NCI-H2081 (cell line): ENCODE results near the gene CCNL2.
"Not testable (repeated sequence)": the region's sequence is repeated elsewhere in the genome, so short reads cannot be mapped to it uniquely, and the experiment has no call there.

Source experiments
- DNase-seq, 2 experiments: peaks; one replicate each; lab custom pipeline; 2025; lab: John Stamatoyannopoulos, UW

CCNL2 gene

GRCh38 chr1:1399187-1399871 lies at the start of gene CCNL2:
Gene CCNL2 (minus strand): TSS chr1:1399335. CDS start chr1:1399306, 29 bp downstream.
- peak; percentile 97 for DNase-seq

- DNase-seq, result not testable (repeated sequence)
These were observed 47.5 kb upstream of the CCNL2 start for GRCh38 chr1:1446631-1447030.

- DNase-seq, result no peak
These were observed 43.1 kb upstream of the CCNL2 start for GRCh38 chr1:1442069-1442770.

- DNase-seq, result no peak
These were observed 42.1 kb upstream of the CCNL2 start for GRCh38 chr1:1441002-1441888.

GRCh38 chr1:1440262-1441001 lies 41.3 kb upstream of the CCNL2 start:
- no peak for DNase-seq

- no peak for DNase-seq
These were observed 40.6 kb upstream of the CCNL2 start for GRCh38 chr1:1439546-1440261.

GRCh38 chr1:1438531-1439381 lies 39.6 kb upstream of the CCNL2 start:
- no peak for DNase-seq

- DNase-seq, result no peak
These were observed 38.8 kb upstream of the CCNL2 start for GRCh38 chr1:1437904-1438376.

- DNase-seq, result no peak
These were observed 38.1 kb upstream of the CCNL2 start for GRCh38 chr1:1437033-1437903.

- no peak for DNase-seq
These were observed 37.5 kb upstream of the CCNL2 start for GRCh38 chr1:1436630-1437032.

GRCh38 chr1:1435911-1436629 lies 36.9 kb upstream of the CCNL2 start:
- DNase-seq, result no peak

GRCh38 chr1:1435106-1435903 lies 36.2 kb upstream of the CCNL2 start, which contains the start of gene VWA1:
Gene VWA1 (plus strand): TSS chr1:1435690. CDS start chr1:1435749, 59 bp downstream.
- peak; percentile 42 to 49 for DNase-seq

GRCh38 chr1:1434824-1435105 lies 35.6 kb upstream of the CCNL2 start:
- DNase-seq, result no peak

GRCh38 chr1:1434131-1434823 lies 35.1 kb upstream of the CCNL2 start:
- peak in 1 of 2 experiments; percentile 43 for DNase-seq

GRCh38 chr1:1433804-1434130 lies 34.6 kb upstream of the CCNL2 start:
- DNase-seq, result no peak

- DNase-seq, result no peak
These were observed 34.0 kb upstream of the CCNL2 start for GRCh38 chr1:1432951-1433803.
